Measurements from ENCODE around the gene LTN1.

DNA sequence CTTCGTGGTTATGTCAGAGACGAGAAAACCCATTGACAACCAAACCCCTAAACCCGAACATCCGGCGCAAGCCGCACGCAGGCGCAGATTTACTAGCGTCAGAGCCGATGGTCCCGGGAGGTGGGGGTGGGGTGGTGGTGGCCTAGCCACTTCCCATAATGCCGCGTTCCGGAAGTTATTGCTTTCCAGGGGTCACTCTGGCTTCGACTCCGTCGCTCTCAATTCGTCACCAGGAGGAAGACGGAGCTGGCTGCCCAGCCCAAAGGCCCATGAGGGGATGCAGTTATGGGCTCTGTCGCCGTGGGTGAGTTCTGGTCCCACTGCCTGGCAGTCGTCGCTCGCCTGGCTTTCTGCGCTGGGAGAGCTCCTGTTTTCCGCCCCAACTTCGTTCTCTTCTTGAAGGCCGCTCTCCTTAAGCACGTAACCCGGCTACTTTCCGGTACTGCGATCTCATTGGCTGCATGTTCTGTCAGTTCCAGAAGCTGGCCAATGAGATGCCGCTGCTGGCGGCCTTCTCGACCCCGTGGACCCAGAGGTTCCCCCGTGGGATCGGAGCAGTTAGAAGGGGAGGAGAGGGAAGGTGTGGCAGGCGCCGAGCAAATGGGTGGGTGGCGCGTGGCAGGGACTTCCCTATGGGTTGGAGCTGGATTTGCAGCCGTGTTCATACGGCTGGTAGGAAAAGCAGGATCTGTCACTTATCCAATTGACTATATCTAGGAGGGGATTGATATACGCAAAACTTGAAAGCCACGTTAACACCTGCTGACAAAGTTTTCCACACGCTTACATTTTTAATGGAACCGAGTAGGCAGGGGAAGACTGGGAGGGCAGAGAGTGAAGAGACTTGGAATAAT, 32.0 kb upstream of the LTN1 start, which contains the start of gene USP16:
- TF ChIP-seq, protein P1, sequence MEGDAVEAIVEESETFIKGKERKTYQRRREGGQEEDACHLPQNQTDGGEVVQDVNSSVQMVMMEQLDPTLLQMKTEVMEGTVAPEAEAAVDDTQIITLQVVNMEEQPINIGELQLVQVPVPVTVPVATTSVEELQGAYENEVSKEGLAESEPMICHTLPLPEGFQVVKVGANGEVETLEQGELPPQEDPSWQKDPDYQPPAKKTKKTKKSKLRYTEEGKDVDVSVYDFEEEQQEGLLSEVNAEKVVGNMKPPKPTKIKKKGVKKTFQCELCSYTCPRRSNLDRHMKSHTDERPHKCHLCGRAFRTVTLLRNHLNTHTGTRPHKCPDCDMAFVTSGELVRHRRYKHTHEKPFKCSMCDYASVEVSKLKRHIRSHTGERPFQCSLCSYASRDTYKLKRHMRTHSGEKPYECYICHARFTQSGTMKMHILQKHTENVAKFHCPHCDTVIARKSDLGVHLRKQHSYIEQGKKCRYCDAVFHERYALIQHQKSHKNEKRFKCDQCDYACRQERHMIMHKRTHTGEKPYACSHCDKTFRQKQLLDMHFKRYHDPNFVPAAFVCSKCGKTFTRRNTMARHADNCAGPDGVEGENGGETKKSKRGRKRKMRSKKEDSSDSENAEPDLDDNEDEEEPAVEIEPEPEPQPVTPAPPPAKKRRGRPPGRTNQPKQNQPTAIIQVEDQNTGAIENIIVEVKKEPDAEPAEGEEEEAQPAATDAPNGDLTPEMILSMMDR (conservative IDR thresholded peaks at IDR 0.05; ENCODE audit: low read length) = no peak
- no peak for TF ChIP-seq EZH2phosphoT487 (IDR thresholded peaks at IDR 0.05; ENCODE audit: borderline replicate concordance)

All from Loucy (cell line).